Measurements from ENCODE around the gene N4BP2.
"Not testable (repeated sequence)": the region's sequence is repeated elsewhere in the genome, so short reads cannot be mapped to it uniquely, and the experiment has no call there.

- not testable (repeated sequence) for TF ChIP-seq POLR2A (IDR thresholded peaks at IDR 0.05)
- TF ChIP-seq, protein P1, sequence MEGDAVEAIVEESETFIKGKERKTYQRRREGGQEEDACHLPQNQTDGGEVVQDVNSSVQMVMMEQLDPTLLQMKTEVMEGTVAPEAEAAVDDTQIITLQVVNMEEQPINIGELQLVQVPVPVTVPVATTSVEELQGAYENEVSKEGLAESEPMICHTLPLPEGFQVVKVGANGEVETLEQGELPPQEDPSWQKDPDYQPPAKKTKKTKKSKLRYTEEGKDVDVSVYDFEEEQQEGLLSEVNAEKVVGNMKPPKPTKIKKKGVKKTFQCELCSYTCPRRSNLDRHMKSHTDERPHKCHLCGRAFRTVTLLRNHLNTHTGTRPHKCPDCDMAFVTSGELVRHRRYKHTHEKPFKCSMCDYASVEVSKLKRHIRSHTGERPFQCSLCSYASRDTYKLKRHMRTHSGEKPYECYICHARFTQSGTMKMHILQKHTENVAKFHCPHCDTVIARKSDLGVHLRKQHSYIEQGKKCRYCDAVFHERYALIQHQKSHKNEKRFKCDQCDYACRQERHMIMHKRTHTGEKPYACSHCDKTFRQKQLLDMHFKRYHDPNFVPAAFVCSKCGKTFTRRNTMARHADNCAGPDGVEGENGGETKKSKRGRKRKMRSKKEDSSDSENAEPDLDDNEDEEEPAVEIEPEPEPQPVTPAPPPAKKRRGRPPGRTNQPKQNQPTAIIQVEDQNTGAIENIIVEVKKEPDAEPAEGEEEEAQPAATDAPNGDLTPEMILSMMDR (IDR thresholded peaks at IDR 0.05) = not testable (repeated sequence)
These were observed 36.8 kb downstream of the N4BP2 start for GRCh38 chr4:40093400-40093799.

Data from tibial nerve (tissue), 3 donors.